ENCODE results near the gene ZNF766.
"Not testable (repeated sequence)": the region's sequence is repeated elsewhere in the genome, so short reads cannot be mapped to it uniquely, and the experiment has no call there.

The ZNF766 gene

DNA sequence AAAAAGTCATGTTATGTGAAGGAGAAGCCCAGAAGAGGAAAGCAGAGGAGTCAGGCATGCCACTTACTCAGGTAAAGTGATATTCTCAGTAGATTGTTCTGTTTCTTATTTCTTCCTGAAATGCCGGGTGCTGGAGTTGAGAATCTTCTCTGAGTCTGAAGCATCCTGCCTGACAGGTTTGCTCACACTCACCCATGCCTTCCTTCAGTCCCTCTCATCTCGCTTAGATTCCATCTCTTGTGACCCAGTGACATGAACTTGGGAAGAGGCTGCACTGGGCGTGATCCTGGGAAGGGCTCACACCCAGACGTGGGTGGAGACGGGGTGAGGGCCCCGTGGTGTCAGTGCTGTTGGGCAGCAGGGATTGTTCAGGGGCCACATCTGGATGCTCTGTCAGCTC, 8.1 kb downstream of the ZNF766 start:
- FAIRE-seq: no peak

DNA sequence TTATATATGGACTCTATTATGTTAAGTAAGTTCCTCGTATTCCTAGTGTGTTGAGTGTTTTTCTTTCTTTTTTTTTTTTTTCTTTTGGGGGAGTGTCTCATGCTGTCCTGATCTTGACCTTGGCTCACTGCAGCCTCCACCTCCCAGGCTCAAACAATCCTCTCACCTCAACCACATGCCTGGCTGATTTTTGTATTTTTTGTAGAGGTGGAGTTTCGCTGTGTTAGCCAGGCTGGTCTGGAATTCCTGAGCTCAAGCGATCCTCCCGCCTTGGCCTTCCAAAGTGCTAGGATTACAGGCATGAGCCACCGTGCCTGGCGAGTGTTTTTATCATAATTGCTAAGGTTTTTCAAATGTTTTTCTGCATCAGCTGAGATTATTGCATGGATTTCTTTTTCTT, 16.9 kb downstream of the ZNF766 start:
- FAIRE-seq: no peak

DNA sequence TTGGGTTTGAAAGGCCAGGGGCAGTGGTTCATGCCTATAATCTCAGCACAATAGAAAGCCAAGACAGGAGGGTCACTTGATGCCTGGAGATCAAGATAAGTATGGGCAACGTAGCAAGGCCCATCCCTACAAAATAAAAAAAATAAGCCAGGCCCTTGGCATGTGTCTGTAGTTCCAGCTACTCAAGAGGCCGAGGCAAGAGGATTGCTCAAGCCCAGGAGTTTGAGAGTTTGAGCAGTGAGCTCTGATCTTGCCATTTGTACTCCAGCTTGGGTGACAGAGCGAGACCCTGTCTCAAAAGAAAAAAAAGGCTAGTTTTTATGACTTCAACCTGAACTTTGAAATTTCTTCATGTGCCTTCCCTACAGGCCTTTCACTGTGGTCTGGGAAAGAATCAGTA, 22.4 kb downstream of the ZNF766 start:
- FAIRE-seq: no peak

DNA sequence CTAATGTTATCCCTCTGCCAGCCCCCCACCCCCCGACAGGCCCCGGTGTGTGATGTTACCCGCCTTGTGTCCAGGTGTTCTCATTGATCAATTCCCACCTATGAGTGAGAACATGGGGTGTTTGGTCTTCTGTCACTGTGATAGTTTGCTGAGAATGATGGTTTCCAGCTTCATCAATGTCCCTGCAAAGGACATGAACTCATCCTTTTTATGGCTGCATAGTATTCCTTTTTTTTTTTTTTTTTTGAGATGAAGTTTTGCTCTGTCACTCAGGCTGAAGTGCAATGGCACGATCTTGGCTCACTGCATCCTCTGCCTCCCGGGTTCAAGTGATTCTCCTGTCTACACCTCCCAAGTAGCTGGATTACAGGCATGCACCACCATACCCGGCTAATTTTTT, 23.6 kb downstream of the ZNF766 start:
- not testable (repeated sequence) for FAIRE-seq

DNA sequence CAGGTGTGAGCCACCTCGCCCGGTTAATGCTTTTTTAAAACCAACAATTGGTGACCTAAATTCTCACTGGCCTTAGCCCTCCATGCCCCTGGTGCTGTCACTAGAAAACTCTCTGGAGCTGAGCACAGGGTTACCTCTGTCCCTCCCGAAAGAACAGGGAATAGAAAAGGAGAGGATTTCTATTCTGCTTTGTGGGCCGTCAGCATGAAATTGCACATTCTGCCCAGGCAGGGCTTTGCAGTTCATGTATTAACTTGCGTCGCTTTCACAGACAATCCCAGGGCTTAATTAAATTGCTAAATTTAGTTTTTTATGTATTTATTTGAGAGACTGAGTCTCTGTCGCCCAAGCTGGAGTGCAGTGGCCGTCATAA, 27.0 kb downstream of the ZNF766 start:
- no peak for FAIRE-seq

DNA sequence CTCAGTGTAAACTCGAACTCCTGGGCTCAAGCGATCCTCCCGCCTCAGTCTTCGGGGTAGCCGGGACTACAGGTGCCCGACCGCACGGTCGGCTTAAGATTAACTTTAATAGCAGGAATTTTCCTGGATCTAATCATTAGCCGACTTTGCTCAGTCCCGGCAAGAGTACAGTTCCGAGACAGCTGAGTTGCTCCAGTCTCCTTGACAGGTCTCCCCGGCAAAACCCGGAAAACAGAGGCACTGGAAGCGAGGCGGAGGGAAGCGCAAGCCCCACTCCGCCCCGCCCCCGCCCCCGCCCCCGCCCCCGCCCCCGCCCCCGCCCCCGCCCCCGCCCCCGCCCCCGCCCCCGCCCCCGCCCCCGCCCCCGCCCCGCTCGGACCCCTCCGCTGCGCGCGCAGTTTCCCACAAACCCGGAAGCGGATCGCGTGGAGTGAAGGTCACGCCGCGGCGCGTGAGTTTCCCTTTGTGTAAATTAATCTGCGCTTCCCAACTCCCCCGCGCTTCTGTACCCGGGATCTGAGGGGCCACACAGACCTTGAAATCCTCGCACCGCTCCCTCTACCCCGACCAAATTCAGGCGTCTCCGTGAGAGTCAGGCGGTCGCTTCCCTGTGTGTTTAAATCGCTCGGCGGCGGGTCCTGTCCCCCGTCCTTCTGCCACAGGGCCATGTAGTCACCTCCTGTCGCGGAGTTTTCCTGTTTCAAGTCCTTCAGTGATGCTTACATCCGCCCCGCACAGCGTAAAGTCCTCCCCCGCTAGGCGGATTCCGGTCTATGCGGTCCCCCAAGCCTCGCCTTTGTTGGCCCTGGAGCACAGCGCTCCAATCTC, 27.6 kb downstream of the ZNF766 start, which contains the start of gene ZNF480:
TSS of gene ZNF480 (plus strand) at position 397 of the 828 bp plus-strand sequence. CDS start 3,244 bp downstream, outside the sequence.
- FAIRE-seq: no peak

DNA sequence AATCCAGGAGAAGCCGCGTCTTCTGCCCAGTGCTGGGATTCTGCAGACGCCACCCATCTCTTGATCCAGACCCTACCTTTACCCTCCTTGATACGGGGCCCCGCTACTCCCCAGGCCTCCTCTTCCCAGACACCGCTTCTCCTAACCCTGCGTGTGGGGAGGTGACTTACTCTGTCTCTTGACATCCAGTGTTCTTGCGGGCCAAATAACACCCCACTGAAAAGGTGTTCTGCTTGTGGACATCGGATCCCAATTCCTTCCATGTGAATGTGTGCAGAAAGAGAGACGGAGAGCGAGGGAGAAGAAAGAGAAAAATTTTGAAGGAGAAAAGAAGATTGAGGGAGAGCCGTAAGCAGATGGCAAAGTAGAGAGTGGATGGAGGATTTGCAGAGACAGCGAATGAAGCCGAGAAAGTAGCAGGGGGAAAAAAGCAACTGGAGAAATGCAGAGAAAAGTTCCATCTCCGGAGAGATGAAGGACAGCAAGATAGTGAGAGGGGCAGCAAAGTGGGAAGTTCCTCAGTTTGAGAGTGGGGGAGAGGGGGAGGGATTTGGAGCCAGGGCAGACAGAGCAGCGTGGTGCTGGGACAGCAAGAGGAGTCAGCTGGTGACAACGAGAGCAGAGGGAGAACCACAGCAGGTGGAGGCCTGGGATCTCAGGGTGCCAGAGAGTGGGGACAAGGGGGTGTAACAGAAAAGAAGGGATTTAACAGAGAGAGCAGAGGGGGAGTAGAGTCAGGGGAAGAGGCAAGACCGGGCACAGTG, 28.4 kb downstream of the ZNF766 start:
- no peak for FAIRE-seq

DNA sequence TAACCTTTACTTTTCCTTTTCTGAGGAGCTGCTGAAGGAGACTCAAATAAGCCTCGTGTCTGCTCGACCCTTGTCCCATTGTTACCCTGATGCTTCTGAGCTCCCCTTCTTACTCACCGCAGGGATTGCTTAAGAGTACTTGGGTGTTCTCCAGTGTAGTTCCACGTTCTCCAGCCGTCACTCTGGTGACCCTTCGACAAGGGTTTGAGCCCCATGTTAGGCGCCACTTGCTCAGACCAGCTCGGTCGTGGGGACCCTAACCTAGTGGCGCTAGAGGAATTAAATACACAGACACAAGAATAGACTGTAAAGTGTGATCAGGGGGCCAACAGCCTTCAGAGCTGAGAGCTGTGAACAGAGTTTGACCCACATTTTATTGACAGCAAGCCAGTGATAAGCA, 37.9 kb downstream of the ZNF766 start:
- no peak for FAIRE-seq

DNA sequence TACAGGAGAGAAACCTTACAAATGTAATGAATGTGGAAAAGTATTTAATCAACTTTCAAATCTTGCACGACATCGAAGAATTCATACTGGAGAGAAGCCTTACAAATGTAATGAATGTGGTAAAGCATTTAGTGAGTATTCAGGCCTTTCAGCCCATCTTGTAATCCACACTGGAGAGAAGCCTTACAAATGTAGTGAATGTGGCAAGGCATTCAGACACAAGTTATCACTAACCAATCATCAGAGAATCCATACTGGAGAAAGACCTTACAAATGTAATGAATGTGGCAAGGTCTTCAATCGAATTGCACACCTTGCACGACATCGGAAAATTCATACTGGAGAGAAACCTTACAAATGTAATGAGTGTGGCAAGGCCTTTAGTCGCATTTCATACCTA, 53.0 kb downstream of the ZNF766 start:
- FAIRE-seq: no peak

DNA sequence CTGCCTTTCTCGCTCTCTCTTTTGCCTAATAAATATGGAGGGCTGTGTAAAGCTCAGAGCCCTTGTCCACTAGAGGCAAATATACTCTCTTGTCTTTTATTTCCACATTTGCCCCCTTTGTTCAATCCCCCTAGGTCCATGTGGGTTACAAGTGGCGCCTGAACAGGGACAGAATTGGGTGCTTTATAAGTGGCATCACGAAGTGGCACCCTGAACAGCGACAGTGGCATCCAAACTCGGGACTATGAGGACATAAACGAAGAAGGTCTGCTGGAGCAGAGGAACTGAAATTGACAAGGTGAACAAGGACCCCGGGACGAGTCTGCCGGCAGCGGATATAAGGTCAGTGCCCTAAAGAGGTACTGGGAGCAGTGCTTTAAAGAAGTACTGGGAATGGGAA, 62.4 kb downstream of the ZNF766 start:
- no peak for FAIRE-seq

DNA sequence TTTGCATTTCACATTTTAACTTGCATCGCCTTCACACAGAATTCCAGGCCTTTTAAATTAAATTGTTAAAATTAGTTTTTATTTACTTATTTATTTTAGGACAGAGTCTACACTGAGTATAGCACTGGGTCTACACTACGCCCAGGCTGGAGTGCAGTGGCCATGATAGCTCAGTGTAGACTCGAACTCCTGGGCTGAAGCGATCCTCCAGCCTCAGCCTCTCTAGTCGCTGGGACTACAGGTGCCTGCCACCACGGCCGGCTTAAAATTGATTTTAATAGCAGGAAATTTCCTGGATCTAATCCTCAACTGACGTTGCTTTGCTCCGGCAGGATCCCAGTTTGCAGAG, 66.4 kb downstream of the ZNF766 start:
- FAIRE-seq: no peak

DNA sequence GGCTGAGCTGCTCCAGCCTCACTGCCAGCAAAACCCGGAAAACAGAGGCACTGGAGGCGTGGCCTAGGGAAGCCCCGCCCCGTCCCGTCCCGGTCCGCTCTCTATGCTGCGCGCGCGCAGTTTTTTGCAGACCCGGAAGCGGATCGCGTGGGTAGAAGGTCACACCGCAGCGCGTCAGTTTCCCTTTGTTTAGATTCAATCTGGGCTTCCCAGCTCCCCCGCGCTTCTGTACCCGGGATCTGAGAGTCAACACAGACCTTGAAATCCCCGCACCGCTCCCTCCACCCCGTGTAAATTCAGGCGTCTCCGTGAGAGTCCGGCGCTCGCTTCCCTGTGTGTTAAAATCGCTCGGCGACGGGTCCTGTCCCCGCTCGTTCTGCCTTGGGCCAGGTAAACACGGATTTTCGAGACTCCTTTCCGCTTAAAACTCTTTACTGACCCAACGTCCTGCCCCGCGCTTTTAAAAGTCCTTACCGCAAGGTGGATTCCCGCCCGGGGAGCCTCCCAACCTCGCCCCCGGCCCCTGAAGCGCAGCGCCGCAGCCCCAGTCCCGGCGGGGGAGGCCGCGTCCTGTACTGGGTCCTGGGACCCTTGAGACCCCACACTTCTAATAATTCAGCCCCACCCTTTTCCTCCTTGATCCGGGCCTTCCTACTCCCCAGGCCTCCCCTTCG, 66.9 kb downstream of the ZNF766 start, which contains the start of gene ZNF610:
TSS of gene ZNF610 (plus strand) at position 127 of the 674 bp plus-strand sequence. CDS start 12,930 bp downstream, outside the sequence.
- FAIRE-seq: peak; percentile 15

DNA sequence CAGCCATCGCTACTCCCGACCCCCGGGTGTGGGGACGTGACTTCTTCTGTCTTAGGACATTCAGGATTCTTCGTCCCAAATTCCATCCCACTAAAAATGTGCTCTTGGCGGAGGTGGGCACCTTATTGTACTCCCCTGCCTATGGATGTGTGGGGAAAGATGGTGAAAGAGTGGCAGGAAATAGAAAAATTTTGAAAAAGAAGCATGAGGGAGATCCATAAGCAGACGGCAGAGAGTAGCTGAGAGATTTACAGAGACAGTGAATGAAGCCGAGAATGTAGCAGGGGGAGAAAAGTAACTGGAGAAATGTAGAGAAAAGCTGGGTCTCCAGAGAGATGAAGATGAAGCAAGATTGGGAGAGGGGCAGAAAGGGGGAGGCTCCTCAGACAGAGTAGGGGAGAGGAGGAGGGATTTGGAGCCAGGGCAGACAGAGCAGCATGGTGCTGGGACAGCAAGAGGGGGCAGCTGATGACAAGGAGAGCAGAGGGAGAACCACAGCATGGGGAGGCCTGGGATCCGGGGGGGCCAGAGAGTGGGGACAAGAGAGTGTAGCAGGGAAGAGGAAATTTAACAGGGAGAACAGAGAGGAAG, 67.5 kb downstream of the ZNF766 start:
- no peak for FAIRE-seq

DNA sequence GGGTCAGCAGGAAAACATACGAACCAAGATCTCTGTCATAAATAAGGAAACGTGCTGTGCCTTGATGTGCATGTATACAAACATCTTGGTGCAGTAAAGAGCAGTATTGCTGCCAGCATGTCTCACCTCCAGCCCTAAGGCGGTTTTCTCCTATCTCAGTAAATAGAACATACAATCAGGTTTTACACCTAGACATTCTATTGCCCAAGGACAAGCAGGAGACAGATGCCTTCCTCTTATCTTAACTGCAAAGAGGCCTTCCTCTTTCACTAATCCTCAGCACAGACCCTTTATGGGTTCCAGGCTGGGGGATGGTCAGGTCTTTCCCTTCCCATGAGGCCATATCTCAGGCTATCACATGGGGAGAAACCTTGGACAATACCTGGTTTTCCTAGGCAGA, 69.6 kb downstream of the ZNF766 start:
- FAIRE-seq: not testable (repeated sequence)

DNA sequence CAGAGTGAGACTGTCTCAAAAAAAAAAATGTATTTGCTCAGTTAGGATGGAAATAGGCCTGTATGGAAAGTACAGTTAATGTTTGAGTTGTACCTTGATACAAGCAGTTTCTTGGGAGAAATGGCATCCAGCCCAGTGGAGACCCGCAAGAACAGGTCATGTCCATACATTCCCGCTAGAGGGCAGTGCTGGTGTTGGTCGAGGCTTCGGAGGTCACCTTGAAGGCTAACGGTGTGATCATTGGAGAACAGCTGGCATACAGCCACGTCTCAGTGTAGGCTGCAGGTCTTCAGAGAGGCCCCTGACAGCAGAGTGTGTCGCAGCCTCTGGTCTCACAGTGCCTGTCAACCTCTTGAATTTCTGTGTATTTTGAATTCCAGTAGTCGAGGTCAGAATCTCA, 74.2 kb downstream of the ZNF766 start:
- FAIRE-seq: no peak

DNA sequence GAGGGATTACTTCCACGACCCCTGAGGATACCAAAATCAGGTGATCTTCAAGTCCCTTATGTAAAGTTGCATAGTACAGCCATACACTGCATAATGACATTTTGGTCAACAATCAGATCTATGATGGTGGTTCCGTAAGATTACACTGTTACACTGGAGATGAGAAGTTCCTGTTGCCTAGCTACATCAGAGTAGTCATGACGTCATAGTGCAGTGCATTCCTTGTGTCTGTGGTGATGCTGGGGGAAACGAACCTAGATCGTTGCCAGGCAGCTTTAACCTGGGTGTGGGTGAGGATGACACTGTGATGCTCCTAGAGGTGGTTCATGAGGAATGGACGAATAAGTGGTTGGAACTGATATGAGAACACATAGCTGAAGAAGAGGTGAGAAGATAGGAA, 75.8 kb downstream of the ZNF766 start:
- no peak for FAIRE-seq
